ENCODE results near the gene PAQR5.
"Not testable (repeated sequence)": the region's sequence is repeated elsewhere in the genome, so short reads cannot be mapped to it uniquely, and the experiment has no call there.

Gene PAQR5

DNA sequence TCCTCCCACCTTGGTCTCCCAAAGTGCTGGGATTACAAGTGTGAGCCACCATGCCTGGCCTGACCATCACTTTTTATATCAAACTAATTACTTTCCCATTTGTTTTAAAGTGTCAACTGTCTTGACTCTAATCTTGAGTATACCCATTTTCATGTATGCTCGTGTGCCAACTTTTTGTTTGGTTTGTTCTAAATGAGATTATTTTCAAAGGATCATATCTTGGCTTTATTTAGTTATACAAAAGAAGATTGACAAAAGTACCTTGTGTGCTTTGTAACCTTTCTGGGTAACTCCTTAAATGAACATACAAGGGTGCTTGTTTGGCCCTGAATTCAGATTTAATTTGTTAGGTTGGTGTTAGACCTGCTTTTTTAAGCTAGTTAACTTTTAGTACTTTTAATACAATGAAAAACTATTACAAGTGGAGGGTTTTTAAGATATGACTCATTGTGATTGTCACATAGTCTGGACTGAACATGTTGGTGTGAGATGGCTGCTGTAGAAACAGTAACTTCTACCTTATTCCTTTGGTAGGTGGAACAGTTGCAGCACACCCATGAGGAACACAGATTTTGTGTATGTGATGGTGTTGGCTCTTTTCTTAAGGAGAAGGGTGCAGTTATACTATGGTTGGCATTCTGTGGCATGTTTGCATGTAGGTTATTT lies 126.2 kb downstream of the PAQR5 start:
- Mint-ChIP-seq H3K27ac (no peak overlapping the region), H3K4me3 (no peak overlapping the region), H3K9me3 (no peaks in the 10 kb centered on the region), H3K27me3 (no peaks in the 10 kb centered on the region), H3K4me1 (no peaks in the 10 kb centered on the region)
- ATAC-seq = no peak
- no peak for DNase-seq

DNA sequence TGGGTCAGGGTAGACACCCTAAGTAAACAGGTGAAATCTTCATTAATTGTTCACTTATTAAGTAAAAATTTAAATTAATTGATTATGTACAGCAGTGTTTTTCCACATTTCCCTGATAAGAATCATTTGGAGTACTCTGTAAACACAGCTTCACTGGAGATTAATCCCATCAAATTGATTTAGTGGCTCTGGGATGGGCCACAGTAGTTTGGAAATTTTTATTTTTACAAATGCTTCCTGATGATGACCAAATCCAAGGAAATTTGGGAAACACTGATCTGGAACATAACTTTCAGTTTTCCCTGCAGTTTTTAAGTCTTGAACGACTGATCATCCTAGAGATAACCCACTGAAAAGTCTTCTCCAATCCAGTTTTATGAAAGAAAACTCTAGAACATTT lies 135.1 kb downstream of the PAQR5 start:
- DNase-seq = no peak
- no peak overlapping the region for H3K4me3 Mint-ChIP-seq
- H3K4me1 Mint-ChIP-seq = no peaks in the 10 kb centered on the region
- H3K27me3 Mint-ChIP-seq = no peaks in the 10 kb centered on the region
- H3K9me3 Mint-ChIP-seq = no peaks in the 10 kb centered on the region
- H3K27ac Mint-ChIP-seq = no peak overlapping the region
- no peak for ATAC-seq

DNA sequence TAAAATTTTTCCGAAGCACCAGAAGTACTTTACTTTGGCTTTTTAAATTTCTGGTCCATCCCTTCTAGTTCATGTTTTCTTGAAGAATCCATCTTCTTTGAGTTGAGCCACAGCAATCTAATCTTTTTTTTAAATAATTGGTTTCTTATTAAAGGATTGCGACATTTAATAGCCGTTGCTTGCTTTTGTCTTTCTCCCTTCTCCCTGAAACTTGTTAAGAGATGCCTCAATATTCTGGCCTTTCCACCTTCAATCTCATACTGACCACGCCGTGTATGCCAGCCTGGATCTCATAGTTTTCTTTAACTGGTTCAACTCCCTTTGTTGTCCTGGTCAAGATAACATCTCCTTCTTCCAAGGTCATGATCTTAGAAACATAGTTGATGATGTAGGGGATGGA lies 135.5 kb downstream of the PAQR5 start:
- Mint-ChIP-seq H3K4me3 (no peak overlapping the region), H3K27ac (no peak overlapping the region), H3K4me1 (no peaks in the 10 kb centered on the region), H3K27me3 (no peaks in the 10 kb centered on the region), H3K9me3 (no peaks in the 10 kb centered on the region)
- no peak for DNase-seq
- no peak for ATAC-seq

DNA sequence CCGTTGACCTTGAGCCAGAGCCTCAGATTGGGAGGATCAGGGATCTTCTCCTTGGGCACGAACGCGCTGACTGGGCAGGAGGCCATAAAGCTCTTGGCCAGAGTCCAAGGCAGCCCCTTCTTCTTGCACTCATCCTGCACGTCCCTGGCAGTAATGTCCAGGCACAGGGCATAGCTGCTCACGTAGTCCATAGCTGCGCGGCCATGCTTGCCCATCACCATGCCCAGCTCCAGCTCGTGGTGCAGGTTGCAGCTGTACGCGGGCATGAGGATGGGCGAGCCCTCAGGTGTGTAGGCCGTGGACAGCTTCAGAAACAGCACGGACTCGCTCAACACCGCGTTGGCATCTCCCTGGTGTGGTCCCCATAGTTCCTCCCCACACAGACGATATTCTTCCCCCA lies 136.0 kb downstream of the PAQR5 start:
- Mint-ChIP-seq H3K27me3 (no peaks in the 10 kb centered on the region), H3K4me1 (no peaks in the 10 kb centered on the region), H3K9me3 (no peaks in the 10 kb centered on the region), H3K27ac (no peak overlapping the region), H3K4me3 (no peak overlapping the region)
- DNase-seq = no peak
- ATAC-seq = no peak

DNA sequence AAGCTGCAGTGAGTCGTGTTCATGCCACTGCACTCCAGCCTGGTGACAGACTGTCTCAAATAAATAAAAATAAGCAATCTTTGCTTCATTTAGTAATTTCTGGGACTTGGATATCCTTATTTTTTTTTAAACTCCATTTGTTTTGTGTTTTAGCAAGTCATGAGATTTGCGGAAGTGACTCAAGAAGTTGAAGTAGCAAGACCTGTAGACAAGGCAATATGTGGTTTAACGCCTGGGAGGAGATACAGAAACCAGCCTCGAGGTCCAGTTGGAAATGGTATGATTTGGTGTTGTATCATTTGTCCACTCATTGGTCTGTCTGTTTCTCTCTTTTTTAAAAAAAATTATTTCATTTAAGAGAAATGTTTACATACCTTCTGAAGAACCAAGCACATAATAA lies 137.3 kb downstream of the PAQR5 start:
- DNase-seq (no peak), ATAC-seq (no peak)
- no peak overlapping the region for H3K27ac Mint-ChIP-seq
- no peaks in the 10 kb centered on the region for H3K27me3 Mint-ChIP-seq
- no peaks in the 10 kb centered on the region for H3K9me3 Mint-ChIP-seq
- no peak overlapping the region for H3K4me3 Mint-ChIP-seq
- no peaks in the 10 kb centered on the region for H3K4me1 Mint-ChIP-seq

DNA sequence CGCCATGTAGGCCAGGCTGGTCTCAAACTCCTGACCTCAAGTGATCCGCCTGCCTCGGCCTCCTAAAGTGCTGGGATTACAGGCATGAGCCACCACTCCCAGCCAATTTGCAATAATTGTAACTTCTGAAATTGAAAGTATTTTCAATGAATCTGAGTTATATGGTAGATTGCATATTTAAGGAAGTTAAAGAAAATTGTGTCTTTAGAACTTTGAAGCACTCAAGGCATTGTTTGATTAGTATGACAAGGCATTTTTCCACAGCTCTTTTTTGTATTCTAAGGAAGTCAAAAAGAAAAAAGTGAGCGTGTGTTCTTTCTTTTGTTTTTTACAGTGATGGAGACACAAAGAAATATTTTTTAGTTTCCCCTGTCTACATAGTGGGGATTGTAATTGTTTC lies 138.2 kb downstream of the PAQR5 start:
- no peaks in the 10 kb centered on the region for H3K4me1 Mint-ChIP-seq
- H3K9me3 Mint-ChIP-seq = no peaks in the 10 kb centered on the region
- no peaks in the 10 kb centered on the region for H3K27me3 Mint-ChIP-seq
- DNase-seq (no peak), ATAC-seq (no peak)
- H3K27ac Mint-ChIP-seq = no peak overlapping the region
- no peak overlapping the region for H3K4me3 Mint-ChIP-seq

DNA sequence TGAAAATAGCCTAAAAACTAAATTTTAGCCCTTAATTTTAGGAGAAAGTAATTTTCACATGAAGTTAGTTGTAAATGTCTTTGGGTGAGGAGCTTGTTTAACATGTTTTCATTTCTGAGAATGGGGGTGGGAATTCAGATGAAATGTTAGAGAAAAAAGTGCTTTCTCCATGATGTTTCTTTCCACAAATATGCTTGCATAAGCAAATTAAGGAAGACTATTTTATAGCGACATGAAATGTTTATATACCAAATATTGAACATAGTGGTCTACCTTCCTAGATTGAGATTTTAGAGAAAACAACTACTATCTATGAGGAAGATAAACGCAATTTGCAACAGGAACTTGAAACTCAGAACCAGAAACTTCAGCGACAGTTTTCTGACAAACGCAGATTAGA lies 140.9 kb downstream of the PAQR5 start:
- Mint-ChIP-seq H3K27me3 (no peaks in the 10 kb centered on the region), H3K4me1 (peaks cover 9% of the 10 kb centered on the region), H3K4me3 (no peak overlapping the region), H3K27ac (no peak overlapping the region), H3K9me3 (no peaks in the 10 kb centered on the region)
- DNase-seq = no peak
- no peak for ATAC-seq

DNA sequence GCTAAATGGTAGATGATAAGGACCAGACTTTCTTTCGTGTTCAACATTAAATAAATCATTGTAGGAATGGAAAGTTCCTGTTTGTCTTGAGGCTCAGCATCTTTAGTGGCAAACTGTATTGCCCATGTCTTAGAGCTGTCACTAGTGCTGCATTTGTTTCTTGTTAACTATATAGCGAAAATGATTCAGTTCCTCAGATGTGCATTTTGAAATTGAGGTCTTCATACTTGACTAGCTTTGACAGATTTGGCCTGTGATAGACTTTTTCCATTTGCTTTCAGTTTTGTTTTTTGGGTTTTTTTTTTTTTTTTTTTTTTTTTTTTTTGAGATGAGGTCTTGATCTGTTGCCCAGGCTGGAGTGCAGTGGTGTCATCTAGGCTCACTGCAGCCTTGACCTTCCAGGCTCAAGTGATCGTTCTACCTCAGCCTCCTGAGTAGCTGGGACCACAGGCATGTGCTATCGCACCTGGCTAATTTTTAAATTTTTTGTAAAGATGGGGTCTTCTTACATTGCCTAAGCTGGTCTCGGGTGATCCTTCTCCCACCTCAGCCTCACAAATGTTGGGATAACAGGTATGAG lies 144.4 kb downstream of the PAQR5 start:
- no peaks in the 10 kb centered on the region for H3K9me3 Mint-ChIP-seq
- DNase-seq (no peak), ATAC-seq (peak; percentile 50)
- H3K4me1 Mint-ChIP-seq = peaks cover 9% of the 10 kb centered on the region
- no peak overlapping the region for H3K27ac Mint-ChIP-seq
- no peak overlapping the region for H3K4me3 Mint-ChIP-seq
- H3K27me3 Mint-ChIP-seq = no peaks in the 10 kb centered on the region

DNA sequence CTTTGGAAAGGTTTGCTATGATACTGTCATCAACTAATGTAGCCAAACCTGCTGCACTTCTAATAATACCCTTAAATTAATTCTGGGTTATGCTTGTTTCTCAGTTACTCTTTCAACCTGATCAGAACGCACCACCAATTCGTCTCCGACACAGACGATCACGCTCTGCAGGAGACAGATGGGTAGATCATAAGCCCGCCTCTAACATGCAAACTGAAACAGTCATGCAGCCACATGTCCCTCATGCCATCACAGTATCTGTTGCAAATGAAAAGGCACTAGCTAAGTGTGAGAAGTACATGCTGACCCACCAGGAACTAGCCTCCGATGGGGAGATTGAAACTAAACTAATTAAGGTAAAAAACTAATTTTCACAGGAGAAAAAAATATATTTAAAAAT lies 146.0 kb downstream of the PAQR5 start:
- Mint-ChIP-seq H3K4me3 (no peak overlapping the region), H3K27ac (no peak overlapping the region), H3K4me1 (peaks cover 9% of the 10 kb centered on the region), H3K9me3 (no peaks in the 10 kb centered on the region), H3K27me3 (no peaks in the 10 kb centered on the region)
- DNase-seq (no peak), ATAC-seq (no peak)

DNA sequence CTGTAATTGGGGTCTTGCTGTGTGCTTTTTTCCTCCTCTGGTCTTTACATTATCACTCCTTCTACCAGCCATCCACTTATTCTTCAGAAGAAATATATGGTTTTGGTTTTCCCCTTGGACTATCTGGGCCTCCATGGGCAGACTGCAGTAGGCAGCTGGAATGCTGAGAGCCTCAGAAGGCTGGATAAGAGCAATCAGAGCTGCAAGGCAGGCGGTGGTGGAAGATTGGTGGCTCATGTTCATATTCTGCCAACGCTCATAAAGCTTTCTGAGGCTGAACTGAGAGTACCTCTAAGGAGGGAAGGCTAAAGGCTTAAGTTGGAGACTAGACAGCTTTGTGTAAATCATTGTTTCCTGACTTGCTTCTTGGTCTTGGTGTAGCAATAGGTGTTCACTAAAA lies 148.2 kb downstream of the PAQR5 start:
- Mint-ChIP-seq H3K4me1 (peaks cover 14% of the 10 kb centered on the region), H3K4me3 (no peak overlapping the region), H3K9me3 (no peaks in the 10 kb centered on the region), H3K27ac (peak overlapping the region in 1 of 2 donors; percentile 64), H3K27me3 (no peaks in the 10 kb centered on the region)
- no peak for DNase-seq
- ATAC-seq = no peak

DNA sequence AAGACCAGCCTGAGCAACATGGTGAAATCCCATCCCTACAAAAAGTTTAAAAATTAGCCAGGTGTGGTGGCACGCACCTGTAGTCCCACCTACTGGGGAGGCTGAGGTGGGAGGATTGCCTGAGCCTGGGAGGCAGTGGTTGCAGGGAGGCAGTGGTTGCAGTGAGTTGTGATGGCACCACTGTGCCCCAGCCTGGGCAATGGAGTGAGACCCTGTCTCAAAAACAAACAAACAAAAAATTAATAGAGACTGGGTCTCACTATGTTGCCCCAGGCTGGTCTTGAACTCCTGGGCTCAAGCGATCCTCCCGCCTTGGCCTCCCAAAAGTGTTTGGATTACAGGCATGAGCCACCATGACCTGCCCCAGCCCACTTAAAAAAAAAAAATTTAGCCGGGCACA lies 151.5 kb downstream of the PAQR5 start:
- not testable (repeated sequence) for H3K9me3 Mint-ChIP-seq, H3K27me3 Mint-ChIP-seq, ATAC-seq

DNA sequence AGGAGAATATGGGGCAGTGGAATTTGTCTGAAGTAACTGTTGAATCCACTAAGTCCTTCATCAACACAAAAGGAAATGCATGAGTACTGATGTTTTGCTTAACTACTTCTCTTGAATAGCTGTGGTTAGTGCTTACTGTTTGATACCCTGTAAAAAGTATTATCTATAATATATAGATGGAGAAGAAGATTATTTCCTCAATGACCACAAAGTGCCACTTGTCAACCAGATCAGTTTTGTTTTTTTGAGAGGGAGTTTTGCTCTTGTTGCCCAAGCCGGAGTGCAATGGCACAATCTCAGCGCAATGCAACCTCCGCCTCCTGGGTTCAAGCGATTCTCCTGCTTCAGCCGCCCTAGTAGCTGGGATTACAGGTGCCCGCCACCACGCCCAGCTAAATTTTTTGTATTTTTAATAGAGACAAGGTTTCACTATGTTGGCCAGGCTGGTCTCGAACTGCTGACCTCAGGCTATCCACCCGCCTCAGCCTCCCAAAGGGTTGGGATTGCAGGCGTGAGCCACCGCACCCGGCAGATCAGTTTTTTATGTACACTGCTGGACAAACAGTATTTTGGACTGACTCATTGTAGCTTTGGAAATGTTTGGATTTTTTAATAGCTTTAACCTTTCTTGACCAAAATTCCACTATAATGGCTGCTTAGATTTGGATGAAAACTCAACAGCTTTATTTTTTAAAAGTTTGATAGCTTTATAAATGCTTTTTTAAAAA lies 152.4 kb downstream of the PAQR5 start:
- ATAC-seq (no peak), DNase-seq (no peak)
- H3K4me1 Mint-ChIP-seq = peaks cover 33% of the 10 kb centered on the region
- H3K27me3 Mint-ChIP-seq = no peaks in the 10 kb centered on the region
- no peaks in the 10 kb centered on the region for H3K9me3 Mint-ChIP-seq
- no peak overlapping the region for H3K27ac Mint-ChIP-seq
- peak overlapping the region; percentile 92 to 96 for H3K4me3 Mint-ChIP-seq

More for the DNA sequence above, 151.5 kb downstream of the PAQR5 start:
- H3K4me1 Mint-ChIP-seq = peaks cover 24% of the 10 kb centered on the region
- not testable (repeated sequence) for H3K27ac Mint-ChIP-seq, DNase-seq, H3K4me3 Mint-ChIP-seq

DNA sequence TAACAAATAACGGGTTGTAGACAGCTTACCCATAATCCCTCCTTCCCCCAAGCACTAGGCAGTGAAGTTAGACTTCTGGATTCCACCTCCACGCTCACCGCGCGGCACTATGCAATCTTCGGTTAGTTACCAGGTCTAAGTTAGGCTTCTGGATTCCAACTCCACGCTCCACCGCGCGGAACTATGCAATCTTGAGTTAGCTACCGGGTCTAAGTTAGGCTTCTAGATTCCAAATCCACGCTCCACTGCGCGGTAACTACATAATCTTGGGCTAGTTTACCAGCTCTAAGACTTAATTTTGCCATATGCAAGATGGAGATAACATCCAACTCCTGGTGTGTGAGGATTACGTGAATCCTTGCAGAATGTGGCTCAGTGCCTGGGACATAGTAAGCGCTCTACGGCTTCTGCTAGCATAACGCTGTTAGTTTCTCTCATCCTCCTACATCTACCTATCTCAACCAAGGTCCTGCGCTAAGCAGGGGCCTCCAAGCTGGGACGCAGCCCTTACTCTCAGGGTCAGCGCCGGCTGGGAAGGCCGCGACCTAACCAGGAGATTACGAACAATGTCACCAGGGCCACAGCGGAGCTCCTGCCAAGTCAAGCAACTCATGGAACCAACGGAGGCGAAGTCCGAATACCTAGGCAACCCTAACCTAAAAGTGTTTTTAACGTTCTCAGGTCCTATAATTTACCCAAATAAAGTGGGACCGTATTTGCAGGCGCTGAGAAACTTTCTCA lies 153.4 kb downstream of the PAQR5 start:
- peaks cover 37% of the 10 kb centered on the region for H3K4me1 Mint-ChIP-seq
- peak overlapping the region; percentile 96 to 99 for H3K27ac Mint-ChIP-seq
- peak; percentile 55 for ATAC-seq
- H3K27me3 Mint-ChIP-seq = no peaks in the 10 kb centered on the region
- peak overlapping the region; percentile 92 to 96 for H3K4me3 Mint-ChIP-seq
- peak in 1 of 2 donors; percentile 21 for DNase-seq
- H3K9me3 Mint-ChIP-seq = no peaks in the 10 kb centered on the region

DNA sequence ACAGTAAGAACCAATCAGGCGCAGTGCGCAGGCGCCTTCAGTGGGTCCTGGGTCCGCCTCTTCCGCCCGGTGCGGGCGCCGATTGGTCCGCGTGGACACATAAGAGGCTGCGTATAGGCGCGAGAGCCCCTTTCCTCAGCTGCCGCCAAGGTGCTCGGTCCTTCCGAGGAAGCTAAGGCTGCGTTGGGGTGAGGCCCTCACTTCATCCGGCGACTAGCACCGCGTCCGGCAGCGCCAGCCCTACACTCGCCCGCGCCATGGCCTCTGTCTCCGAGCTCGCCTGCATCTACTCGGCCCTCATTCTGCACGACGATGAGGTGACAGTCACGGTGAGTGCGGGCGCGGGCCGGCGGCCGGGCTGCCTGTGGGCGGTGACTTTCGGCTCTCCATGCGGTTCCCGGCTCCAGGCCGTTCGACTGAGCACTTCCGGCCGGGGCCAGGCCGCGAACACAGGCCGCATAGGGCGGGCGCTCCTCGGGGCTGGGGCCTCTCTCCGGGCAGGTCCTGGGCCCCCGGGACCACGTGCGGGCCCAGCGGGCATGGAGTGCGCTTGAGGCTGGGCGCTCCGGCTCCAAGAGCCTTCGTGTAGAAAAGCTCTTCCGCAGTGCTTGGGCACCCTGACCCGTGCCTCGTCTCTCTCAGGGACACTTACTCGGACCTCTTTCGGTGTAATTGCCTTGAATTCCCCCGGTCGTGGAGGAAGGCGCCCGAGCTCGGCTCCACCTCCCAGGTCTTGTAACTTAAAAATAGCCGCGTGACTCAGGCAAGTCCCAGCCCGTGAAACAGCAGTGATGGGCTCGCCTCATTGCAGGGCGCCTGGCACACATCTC lies 154.2 kb downstream of the PAQR5 start, which contains the start of gene RPLP1:
TSS of gene RPLP1 (plus strand) at position 127 of the 830 bp plus-strand sequence. CDS start at position 258, 131 bp downstream.
- H3K27ac Mint-ChIP-seq = peak within 1 kb of the TSS; percentile 96 to 99
- H3K27me3 Mint-ChIP-seq = no peaks in the 10 kb centered on the region
- peak within 1 kb of the TSS; percentile 92 to 96 for H3K4me3 Mint-ChIP-seq
- ATAC-seq = peak; percentile 90
- DNase-seq = peak; percentile 96
- peaks cover 37% of the 10 kb centered on the region for H3K4me1 Mint-ChIP-seq
- H3K9me3 Mint-ChIP-seq = no peaks in the 10 kb centered on the region

DNA sequence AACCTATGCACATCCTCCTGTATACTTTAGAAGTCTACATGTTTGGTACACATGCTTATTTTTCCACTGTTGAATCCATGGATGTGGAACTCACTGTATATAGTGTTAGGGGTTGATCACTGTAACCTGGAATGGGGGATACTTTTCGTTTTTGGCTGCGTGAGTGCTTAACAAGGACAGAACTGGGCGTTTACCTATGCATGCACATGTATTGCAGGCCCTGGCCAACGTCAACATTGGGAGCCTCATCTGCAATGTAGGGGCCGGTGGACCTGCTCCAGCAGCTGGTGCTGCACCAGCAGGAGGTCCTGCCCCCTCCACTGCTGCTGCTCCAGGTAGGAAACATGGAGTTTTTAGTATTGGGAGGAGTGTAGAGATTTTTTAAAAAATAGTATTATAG lies 156.2 kb downstream of the PAQR5 start:
- Mint-ChIP-seq H3K9me3 (no peaks in the 10 kb centered on the region), H3K4me3 (peak overlapping the region; percentile 92 to 96), H3K27me3 (no peaks in the 10 kb centered on the region), H3K27ac (peak overlapping the region in 1 of 2 donors; percentile 82), H3K4me1 (peaks cover 37% of the 10 kb centered on the region)
- DNase-seq (no peak), ATAC-seq (no peak)
